Neuronal stem cell (in vitro differentiated cells): Measurements from ENCODE around the gene POLR2B.

Experiments used
- DNase-seq: peaks from one replicate; pipeline ENCODE4 v3.0.0-alpha.2; 2013; ENCODE audit warnings: low spot score
- H2AFZ ChIP-seq: one replicate; pipeline ENCODE4 v1.6.1; 2013; ENCODE audit warnings: mild to moderate bottlenecking, low read length, inconsistent platforms
- H2AK5ac ChIP-seq: 2 replicates; pipeline ENCODE4 v1.6.1; 2013; ENCODE audit warnings: low read depth, mild to moderate bottlenecking, inconsistent platforms, low read length, moderate library complexity, mixed read lengths
- H2BK120ac ChIP-seq: 2 replicates; pipeline ENCODE4 v1.6.1; 2013; ENCODE audit warnings: low read depth, mild to moderate bottlenecking, inconsistent platforms, low read length, moderate library complexity, mixed read lengths
- H2BK12ac ChIP-seq: one replicate; pipeline ENCODE4 v1.6.1; 2013; ENCODE audit warnings: low read length, inconsistent platforms
- H2BK15ac ChIP-seq: 2 replicates; pipeline ENCODE4 v1.6.1; 2013; ENCODE audit warnings: mild to moderate bottlenecking, low read length, inconsistent platforms, mixed read lengths
- H2BK5ac ChIP-seq: one replicate; pipeline ENCODE4 v1.6.1; 2013; ENCODE audit warnings: inconsistent platforms, mild to moderate bottlenecking, low read length, moderate library complexity
- H3K14ac ChIP-seq: one replicate; pipeline ENCODE4 v1.6.1; 2013; ENCODE audit warnings: low read length, inconsistent platforms
- H3K18ac ChIP-seq: 2 replicates; pipeline ENCODE4 v1.6.1; 2013; ENCODE audit warnings: low read length, inconsistent platforms
- H3K23ac ChIP-seq: 2 replicates; pipeline ENCODE4 v1.6.1; 2013; ENCODE audit warnings: low read depth, mild to moderate bottlenecking, mixed read lengths, low read length, inconsistent platforms; ENCODE audit not compliant: poor library complexity
- H3K27ac ChIP-seq: replicated peaks from 3 replicates; pipeline ENCODE4 v1.5.1; 2013; ENCODE audit warnings: low read length, inconsistent platforms
- H3K27me3 ChIP-seq, 3 experiments: 2 replicates each; pipeline ENCODE4 v1.6.1; 2013; ENCODE audit warnings: low read length in 3 of 3, mild to moderate bottlenecking in 2 of 3, inconsistent platforms in 1 of 3, low read depth in 1 of 3, mixed read lengths in 1 of 3, moderate library complexity in 1 of 3; ENCODE audit not compliant: control insufficient read depth in 3 of 3, insufficient read depth in 3 of 3
- H3K36me3 ChIP-seq, 2 donors: replicated peaks in 1 of 2; 2 replicates each; pipeline ENCODE4 v1.6.1; 2013; ENCODE audit warnings: low read length in 2 of 2; ENCODE audit not compliant: control insufficient read depth in 2 of 2, insufficient read depth in 2 of 2
- H3K4ac ChIP-seq: 2 replicates; pipeline ENCODE4 v1.6.1; 2013; ENCODE audit warnings: inconsistent platforms, mild to moderate bottlenecking, low read length, moderate library complexity
- H3K4me1 ChIP-seq, 2 donors: 1 replicate in 1 of 2; 2 replicates in 1 of 2; pipeline ENCODE4 v1.6.1; 2013; ENCODE audit warnings: low read length in 2 of 2, low read depth in 1 of 2; ENCODE audit not compliant: control insufficient read depth in 2 of 2, insufficient read depth in 1 of 2
- H3K4me2 ChIP-seq: one replicate; pipeline ENCODE4 v1.6.1; 2013; ENCODE audit warnings: mild to moderate bottlenecking, low read length, inconsistent platforms; ENCODE audit not compliant: insufficient read depth, poor library complexity, severe bottlenecking
- H3K4me3 ChIP-seq, 2 donors: 2 replicates each; pipeline ENCODE4 v1.5.1; 2013; ENCODE audit warnings: low read length in 2 of 2, mild to moderate bottlenecking in 2 of 2, inconsistent platforms in 1 of 2, moderate library complexity in 1 of 2
- H3K79me1 ChIP-seq: one replicate; pipeline ENCODE4 v1.6.1; 2013; ENCODE audit warnings: low read depth, mild to moderate bottlenecking, inconsistent platforms, low read length, moderate library complexity
- H3K9ac ChIP-seq: one replicate; pipeline ENCODE4 v1.6.1; 2013; ENCODE audit warnings: mild to moderate bottlenecking, low read depth, low read length, inconsistent platforms; ENCODE audit not compliant: poor library complexity
- H3K9me3 ChIP-seq, 2 donors: replicated peaks in 1 of 2; 2 replicates each; pipeline versions ENCODE3 to v1.6.1; 2013; ENCODE audit warnings: low read length in 2 of 2, mild to moderate bottlenecking in 2 of 2, inconsistent platforms in 1 of 2, low read depth in 1 of 2, mixed read lengths in 1 of 2, moderate library complexity in 1 of 2; ENCODE audit not compliant: control insufficient read depth in 2 of 2, insufficient read depth in 1 of 2
- H4K8ac ChIP-seq: one replicate; pipeline ENCODE4 v1.6.1; 2013; ENCODE audit warnings: low read depth, mild to moderate bottlenecking, inconsistent platforms, low read length, moderate library complexity
- H4K91ac ChIP-seq: one replicate; pipeline ENCODE4 v1.6.1; 2013; ENCODE audit warnings: low read length, low read depth, mild to moderate bottlenecking, inconsistent platforms; ENCODE audit not compliant: poor library complexity
- WGBS, 2 donors: extraction: QIAGEN DNeasy Blood & Tissue Kit; methylation state at CpG; one replicate each; pipeline ENCODE4 v1.1.7; 2013; ENCODE audit warnings: missing lambda C conversion rate in 2 of 2, mixed read lengths in 1 of 2; ENCODE audit not compliant: insufficient read length in 2 of 2, insufficient replicate concordance in 1 of 2; ENCODE audit errors: extremely low coverage in 2 of 2; 5-methylcytosine and 5-hydroxymethylcytosine counted together

Gene POLR2B

GRCh38 chr4:56979421-56980072, 851 bp downstream of the POLR2B start:
- H3K36me3 ChIP-seq: peaks cover 0 to 38% of the 10 kb centered on the region in 2 donors
- H3K18ac ChIP-seq: no peak overlapping the region
- no peak overlapping the region for H2BK5ac ChIP-seq
- no peaks in the 10 kb centered on the region for H3K9me3 ChIP-seq
- H3K4me1 ChIP-seq: peaks cover 0 to 3% of the 10 kb centered on the region in 2 donors
- peak overlapping the region; percentile 68 to 90 for H3K4me3 ChIP-seq
- H3K14ac ChIP-seq: no peak overlapping the region
- H2AFZ ChIP-seq: no peak overlapping the region
- DNase-seq: no peak
- H3K4me2 ChIP-seq: peak overlapping the region; percentile 80
- H3K27ac ChIP-seq: no peak overlapping the region
- no peak overlapping the region for H3K9ac ChIP-seq
- H2BK12ac ChIP-seq: no peak overlapping the region
- no CpG with 5 or more reads among the region's 21 CpGs for WGBS, 2 donors
- no peak overlapping the region for H2BK120ac ChIP-seq
- peaks cover 0 to 2% (median 0%) of the 10 kb centered on the region in 3 experiments for H3K27me3 ChIP-seq
- no peak overlapping the region for H3K4ac ChIP-seq
- no peak overlapping the region for H3K23ac ChIP-seq
- no peak overlapping the region for H2AK5ac ChIP-seq
- H2BK15ac ChIP-seq: no peak overlapping the region
- H3K79me1 ChIP-seq: peaks cover 5% of the 10 kb centered on the region
- H4K91ac ChIP-seq: no peak overlapping the region
- no peak overlapping the region for H4K8ac ChIP-seq

GRCh38 chr4:56981795-56982201, 3.1 kb downstream of the POLR2B start:
- Histone ChIP-seq H3K36me3 (peaks cover 5 to 54% of the 10 kb centered on the region in 2 donors), H2AK5ac (no peak overlapping the region), H3K23ac (no peak overlapping the region), H4K91ac (no peak overlapping the region), H2BK5ac (no peak overlapping the region), H2BK12ac (no peak overlapping the region), H3K27ac (no peak overlapping the region), H3K18ac (no peak overlapping the region), H3K9ac (no peak overlapping the region), H3K79me1 (peaks cover 3% of the 10 kb centered on the region), H4K8ac (no peak overlapping the region), H3K27me3 (peaks cover 0 to 2% (median 0%) of the 10 kb centered on the region in 3 experiments), H3K4me2 (peak overlapping the region; percentile 11), H3K4me3 (no peak overlapping the region), H3K4me1 (peaks cover 0 to 2% of the 10 kb centered on the region in 2 donors), H3K14ac (no peak overlapping the region), H2BK120ac (no peak overlapping the region), H2BK15ac (no peak overlapping the region), H2AFZ (no peak overlapping the region), H3K4ac (no peak overlapping the region), H3K9me3 (no peaks in the 10 kb centered on the region)
- no peak for DNase-seq
- whole genome bisulfite sequencing, 2 donors: no CpG with 5 or more reads among the region's 4 CpGs

- no peak overlapping the region for H3K4me3 ChIP-seq
- no peak overlapping the region for H3K14ac ChIP-seq
- no peak overlapping the region for H2BK5ac ChIP-seq
- H3K23ac ChIP-seq: no peak overlapping the region
- peaks cover 12 to 88% of the 10 kb centered on the region in 2 donors for H3K36me3 ChIP-seq
- H2BK12ac ChIP-seq: no peak overlapping the region
- no peak overlapping the region for H3K27ac ChIP-seq
- no peak overlapping the region for H3K4me2 ChIP-seq
- H4K8ac ChIP-seq: no peak overlapping the region
- no peak overlapping the region for H2BK15ac ChIP-seq
- H3K18ac ChIP-seq: no peak overlapping the region
- WGBS, 2 donors: no CpG with 5 or more reads among the region's 1 CpG
- no peaks in the 10 kb centered on the region for H3K27me3 ChIP-seq
- no peak for DNase-seq
- no peak overlapping the region for H2BK120ac ChIP-seq
- no peak overlapping the region for H4K91ac ChIP-seq
- no peak overlapping the region for H3K4ac ChIP-seq
- no peak overlapping the region for H2AK5ac ChIP-seq
- peaks cover 1% of the 10 kb centered on the region for H3K79me1 ChIP-seq
- no peaks in the 10 kb centered on the region for H3K9me3 ChIP-seq
- no peak overlapping the region for H2AFZ ChIP-seq
- peaks cover 0 to 2% of the 10 kb centered on the region in 2 donors for H3K4me1 ChIP-seq
- H3K9ac ChIP-seq: no peak overlapping the region
Measured at GRCh38 chr4:56986192-56986591, 7.5 kb downstream of the POLR2B start.

GRCh38 chr4:56986952-56987351, 8.3 kb downstream of the POLR2B start:
- no peak overlapping the region for H3K18ac ChIP-seq
- H2BK12ac ChIP-seq: no peak overlapping the region
- H2BK5ac ChIP-seq: no peak overlapping the region
- H2AK5ac ChIP-seq: no peak overlapping the region
- no peak overlapping the region for H3K27ac ChIP-seq
- H3K36me3 ChIP-seq: peaks cover 12 to 88% of the 10 kb centered on the region in 2 donors
- H3K9me3 ChIP-seq: no peaks in the 10 kb centered on the region
- WGBS, 2 donors: no CpG with 5 or more reads among the region's 3 CpGs
- H2AFZ ChIP-seq: no peak overlapping the region
- H2BK15ac ChIP-seq: no peak overlapping the region
- no peak overlapping the region for H3K4me2 ChIP-seq
- no peak for DNase-seq
- no peak overlapping the region for H2BK120ac ChIP-seq
- no peak overlapping the region for H4K8ac ChIP-seq
- peaks cover 1% of the 10 kb centered on the region for H3K79me1 ChIP-seq
- no peak overlapping the region for H4K91ac ChIP-seq
- no peak overlapping the region for H3K23ac ChIP-seq
- no peak overlapping the region for H3K4me3 ChIP-seq
- H3K27me3 ChIP-seq: no peaks in the 10 kb centered on the region
- peaks cover 0 to 2% of the 10 kb centered on the region in 2 donors for H3K4me1 ChIP-seq
- no peak overlapping the region for H3K4ac ChIP-seq
- no peak overlapping the region for H3K9ac ChIP-seq
- H3K14ac ChIP-seq: no peak overlapping the region
